Measurements from ENCODE around the gene GJB5.

DNA sequence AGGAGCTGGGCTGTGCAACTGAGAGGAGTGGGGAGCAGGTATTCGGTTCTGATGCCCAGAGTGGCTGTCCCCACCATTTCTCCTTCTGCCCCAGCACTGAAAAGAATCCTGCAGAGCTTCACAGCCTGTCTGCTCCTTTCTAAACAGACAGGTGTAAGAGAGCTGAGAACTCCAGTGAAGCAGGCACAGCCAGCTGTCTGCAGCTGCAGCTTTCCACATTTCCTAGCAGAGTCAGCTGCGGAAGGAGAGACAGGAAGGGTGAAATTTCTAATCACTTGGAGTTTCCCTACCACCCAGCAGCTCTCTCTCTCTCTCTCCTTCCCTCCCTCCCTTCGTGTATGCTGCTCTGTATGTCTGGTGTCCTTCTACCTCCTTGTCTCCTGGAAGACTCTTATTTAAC lies 40.5 kb upstream of the GJB5 start:
- TF ChIP-seq CTCF (IDR thresholded peaks at IDR 0.05; ENCODE audit: insufficient read depth, low read length, poor library complexity, severe bottlenecking) = no peak
- TF ChIP-seq EZH2phosphoT487 (conservative IDR thresholded peaks at IDR 0.05; ENCODE audit: low read length) = no peak
